Stimulated activated CD8-positive, alpha-beta memory T cell treated with anti-CD3 and anti-CD28 coated beads, Interleukin-12 subunit alpha, Interleukin-12 subunit beta, amount 100 ng/mL, for 24 hours (primary cell): Measurements from ENCODE around the gene ROR2.
"Not testable (repeated sequence)": the region's sequence is repeated elsewhere in the genome, so short reads cannot be mapped to it uniquely, and the experiment has no call there.

Experiments
- DNase-seq: peaks from one replicate; pipeline ENCODE4 v3.0.0-alpha.2; 2020; ENCODE audit errors: extremely low read depth

Gene ROR2

GRCh38 chr9:91634832-91635231, 315.2 kb downstream of the ROR2 start:
- not testable (repeated sequence) for DNase-seq

- DNase-seq, result no peak
Measured at GRCh38 chr9:91629718-91630117, 320.3 kb downstream of the ROR2 start.

DNA sequence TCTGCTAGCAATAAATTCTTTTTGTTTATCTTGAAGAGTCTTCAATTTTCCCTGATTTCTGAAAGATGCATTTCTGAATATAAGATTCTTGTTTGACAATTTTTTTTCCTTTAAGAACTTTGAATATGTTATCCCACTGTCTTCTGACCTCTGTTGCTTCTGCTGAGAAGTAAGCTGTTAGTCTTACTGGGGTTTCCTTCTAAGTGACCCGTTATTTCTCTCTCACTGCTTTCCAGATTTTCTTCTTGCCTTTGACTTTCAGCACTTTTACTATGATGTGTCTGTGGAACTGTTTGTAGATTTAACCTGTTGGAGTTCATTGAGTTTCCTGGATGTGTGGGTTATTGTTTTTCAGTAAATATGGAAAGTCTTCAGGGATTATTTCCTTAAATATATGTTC, 321.1 kb downstream of the ROR2 start:
- DNase-seq, result no peak

GRCh38 chr9:91625331-91625730, 324.7 kb downstream of the ROR2 start:
- no peak for DNase-seq

- DNase-seq, result no peak
Measured at GRCh38 chr9:91623004-91623403, 327.0 kb downstream of the ROR2 start.

GRCh38 chr9:91622121-91622520, 327.9 kb downstream of the ROR2 start:
- not testable (repeated sequence) for DNase-seq

GRCh38 chr9:91614044-91614443, 336.0 kb downstream of the ROR2 start:
- DNase-seq, result not testable (repeated sequence)

GRCh38 chr9:91611582-91611981, 338.4 kb downstream of the ROR2 start:
- DNase-seq, result no peak

DNA sequence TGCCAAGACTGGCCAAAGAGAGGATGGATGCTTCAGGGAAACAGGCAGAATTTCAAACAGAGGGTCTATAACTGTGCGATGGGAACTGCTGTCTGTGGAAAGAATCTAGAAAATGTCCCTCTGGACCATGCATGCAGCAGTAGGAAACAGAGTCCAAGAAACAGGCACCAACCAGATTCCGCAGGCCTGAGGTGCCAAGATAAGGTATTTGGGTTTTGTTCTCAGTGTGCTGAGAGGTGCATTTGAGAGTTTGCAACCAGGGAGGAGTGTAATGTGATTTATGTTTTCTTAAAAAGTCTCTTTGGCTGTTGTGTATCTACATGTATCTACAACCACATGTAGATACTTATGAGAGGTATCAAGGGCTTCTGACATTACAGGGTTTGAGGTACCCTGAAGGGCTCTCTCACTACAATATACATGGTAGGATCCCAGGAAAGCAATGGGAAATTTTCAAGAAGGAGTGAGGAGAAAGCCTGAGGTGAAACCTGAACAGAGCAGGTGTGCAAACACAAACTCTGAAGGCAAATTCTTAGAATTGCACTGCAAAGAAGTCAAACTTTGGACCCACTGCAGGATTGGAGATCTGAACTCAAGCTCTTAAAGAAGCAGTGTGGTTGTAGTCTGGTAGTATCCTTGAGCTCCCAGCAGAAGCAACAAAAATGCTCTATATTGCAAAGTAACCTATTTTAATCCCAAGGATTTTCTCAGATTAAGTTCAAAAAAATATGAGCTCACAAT, 343.6 kb downstream of the ROR2 start:
- no peak for DNase-seq

DNA sequence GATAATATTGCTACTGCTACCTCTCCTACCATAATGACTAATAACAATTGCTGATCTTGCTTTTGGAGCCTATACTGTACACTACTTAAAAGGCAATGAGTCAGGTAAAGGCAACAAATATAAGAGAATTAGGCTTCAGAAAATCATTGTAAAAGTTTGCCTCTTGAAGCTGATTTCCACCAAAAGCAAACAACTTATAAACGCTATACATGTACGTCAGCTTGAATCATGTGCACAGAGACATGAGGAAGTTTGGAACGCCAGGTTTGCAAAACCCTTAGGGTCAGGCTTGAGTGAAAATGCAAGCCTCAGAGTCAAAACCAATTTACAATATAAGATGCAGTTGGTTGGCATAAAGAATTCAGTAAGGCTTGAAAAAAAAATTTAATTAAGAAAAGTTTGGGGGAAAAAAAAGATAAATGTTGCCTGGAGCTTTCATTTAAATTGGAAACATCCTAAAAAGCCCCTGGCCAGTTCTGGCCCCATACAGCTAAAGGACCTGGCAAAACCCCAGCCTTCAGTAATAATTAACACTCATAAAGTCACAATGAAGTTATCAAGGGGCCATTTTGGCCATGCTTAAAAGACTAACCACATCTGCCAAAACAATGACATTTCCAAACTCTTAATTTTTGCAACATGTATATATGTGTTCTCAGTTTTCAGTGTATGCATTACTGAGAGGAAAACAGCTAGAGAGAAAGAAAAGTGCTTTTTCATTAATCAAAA, 345.4 kb downstream of the ROR2 start:
- no peak for DNase-seq

GRCh38 chr9:91603932-91604331, 346.1 kb downstream of the ROR2 start:
- no peak for DNase-seq

GRCh38 chr9:91599564-91599963, 350.5 kb downstream of the ROR2 start:
- DNase-seq, result no peak

DNA sequence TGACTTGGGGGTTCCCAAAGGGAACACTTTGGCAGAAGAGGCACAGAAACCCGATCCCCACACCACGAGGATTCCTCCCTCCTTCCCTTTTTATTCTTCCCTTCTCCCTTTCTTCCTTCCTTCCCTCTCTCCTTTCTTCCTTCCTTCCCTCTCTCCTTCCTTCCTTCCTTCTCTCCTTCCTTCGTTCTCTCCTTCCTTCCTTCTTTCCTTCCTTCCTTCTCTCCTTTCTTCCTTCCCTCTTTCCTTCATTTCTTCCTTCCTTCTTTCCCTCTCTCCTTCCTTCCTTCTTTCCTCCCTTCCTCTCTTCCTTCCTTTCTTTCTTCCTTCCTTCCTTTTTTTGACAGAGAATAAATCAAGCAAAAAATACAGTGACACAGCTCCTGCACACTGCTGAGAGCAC, 358.4 kb downstream of the ROR2 start:
- no peak for DNase-seq

- DNase-seq, result no peak
Measured at GRCh38 chr9:91589101-91589553, 360.9 kb downstream of the ROR2 start.

DNA sequence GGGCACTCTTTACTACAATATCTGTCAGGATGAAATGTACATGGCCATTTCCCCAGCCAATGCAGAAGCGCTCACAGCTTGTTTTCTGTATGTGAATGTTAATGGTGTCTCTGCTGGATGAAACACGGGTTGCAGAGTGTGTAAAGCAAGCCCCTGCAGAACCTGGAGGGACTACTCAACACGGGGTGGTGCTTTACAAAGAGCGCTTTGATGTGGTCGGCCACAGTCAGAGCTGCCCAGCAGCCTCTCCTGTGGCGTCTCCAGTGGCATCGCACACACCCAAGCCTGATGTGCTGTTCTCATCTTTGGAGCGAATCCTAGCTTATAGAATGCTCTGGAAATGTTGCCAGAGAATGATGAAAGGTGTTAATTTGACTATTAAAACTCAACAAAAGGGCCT, 363.7 kb downstream of the ROR2 start:
- no peak for DNase-seq

GRCh38 chr9:91583966-91584365, 366.1 kb downstream of the ROR2 start:
- DNase-seq, result no peak

DNA sequence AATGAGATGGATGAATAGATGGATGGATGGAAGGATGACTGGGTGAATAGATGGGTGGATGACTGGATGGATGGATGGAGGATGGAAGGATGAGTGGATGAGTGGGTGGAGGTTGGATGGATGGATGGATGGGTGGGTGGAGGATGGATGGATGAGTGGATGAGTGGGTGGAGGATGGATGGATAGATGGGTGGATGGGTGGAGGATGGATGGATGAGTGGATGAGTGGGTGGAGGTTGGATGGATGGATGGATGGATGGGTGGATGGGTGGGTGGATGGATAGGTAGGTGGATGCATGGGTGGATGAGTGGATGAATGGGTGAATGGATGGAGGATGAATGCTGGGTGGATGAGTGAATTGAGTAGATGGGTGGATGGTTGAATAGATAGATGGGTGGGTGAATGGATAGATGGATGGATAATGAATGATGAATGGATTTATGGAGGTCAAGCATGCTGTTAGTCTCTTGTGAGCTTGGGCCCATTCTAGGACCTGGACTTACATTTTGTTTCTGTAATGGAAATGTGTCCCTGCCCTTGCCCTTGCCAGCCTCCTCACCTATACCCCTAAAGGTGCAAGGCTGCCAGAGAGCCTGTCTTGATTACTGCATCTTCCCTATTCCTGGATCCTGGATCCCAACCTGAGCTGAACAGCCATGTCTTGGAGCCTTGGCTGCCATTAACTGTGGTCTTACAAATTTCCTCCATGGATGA, 366.7 kb downstream of the ROR2 start:
- DNase-seq, result no peak

GRCh38 chr9:91582181-91582580, 367.8 kb downstream of the ROR2 start:
- DNase-seq, result no peak

- no peak for DNase-seq
Measured at GRCh38 chr9:91580136-91580535, 369.9 kb downstream of the ROR2 start.

- DNase-seq, result no peak
Measured at GRCh38 chr9:91578911-91579310, 371.1 kb downstream of the ROR2 start.

DNA sequence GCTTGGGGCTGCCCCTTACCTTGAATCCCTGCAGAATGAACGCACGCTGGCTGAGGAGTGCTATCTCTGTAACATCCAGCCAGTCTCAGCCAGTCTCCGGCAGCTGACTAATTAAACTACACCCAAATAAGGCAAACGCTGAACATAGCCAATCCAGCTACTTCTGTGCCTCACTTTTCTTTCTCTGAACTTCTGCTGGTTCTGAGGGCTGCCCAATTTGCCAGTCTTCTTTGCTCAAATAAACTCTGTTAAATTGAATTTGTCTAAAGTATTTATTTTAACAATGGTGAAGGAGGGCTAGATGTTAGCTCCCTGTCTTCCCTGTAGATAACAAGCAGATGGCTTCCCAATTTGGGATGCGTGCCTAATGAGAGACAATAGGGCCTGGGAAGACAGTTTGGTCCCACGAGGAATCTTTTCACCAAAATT, 372.4 kb downstream of the ROR2 start:
- DNase-seq, result no peak

DNA sequence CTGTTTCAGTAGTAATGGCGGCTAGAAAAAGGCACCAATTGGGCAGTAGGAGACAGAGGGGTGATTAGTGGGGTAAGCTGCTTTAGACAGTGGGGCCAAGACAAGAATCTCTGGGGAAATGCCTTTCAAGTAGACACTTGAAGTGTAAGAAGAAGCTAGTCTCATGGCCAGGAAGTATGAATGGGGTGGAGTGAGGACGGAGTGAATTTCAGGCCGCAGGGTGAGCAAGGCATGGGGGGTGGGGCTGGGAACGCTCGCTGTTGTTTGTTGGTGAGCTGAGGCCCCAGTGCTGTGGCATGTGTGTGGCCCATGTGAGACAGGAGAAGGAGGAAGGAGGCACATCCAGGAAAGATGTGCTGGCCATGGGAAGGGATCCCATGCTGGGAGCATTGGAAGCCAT, 377.2 kb downstream of the ROR2 start:
- DNase-seq, result no peak

- DNase-seq, result no peak
Measured at GRCh38 chr9:91572044-91572443, 378.0 kb downstream of the ROR2 start.
